NB4 (cell line): Measurements from ENCODE around the gene NEK1.

Source experiments
- DNase-seq: peaks from one replicate; pipeline ENCODE4 v3.0.0; 2010; ENCODE audit warnings: low read depth
- H3K4me3 ChIP-seq: one replicate; pipeline ENCODE4 v1.5.1; 2011; ENCODE audit warnings: mild to moderate bottlenecking, low read depth, low read length, moderate library complexity
- MYC ChIP-seq: IDR thresholded peaks from 2 replicates; pipeline ENCODE4 v1.6.1; 2011; ENCODE audit warnings: low read depth, low read length
- POLR2A ChIP-seq: IDR thresholded peaks from 2 replicates; pipeline ENCODE4 v1.6.1; 2011; ENCODE audit warnings: mild to moderate bottlenecking; ENCODE audit not compliant: insufficient read length; ENCODE audit errors: extremely low read depth
- TF ChIP-seq, protein P1 (sequence below): IDR thresholded peaks from one replicate; pipeline ENCODE4 v1.5.1; 2012; ENCODE audit warnings: low read depth, low read length
- TF ChIP-seq, protein P2 (sequence below): IDR thresholded peaks from 2 replicates; pipeline ENCODE4 v1.6.1; 2011; ENCODE audit warnings: low read depth, low read length

The NEK1 gene

DNA sequence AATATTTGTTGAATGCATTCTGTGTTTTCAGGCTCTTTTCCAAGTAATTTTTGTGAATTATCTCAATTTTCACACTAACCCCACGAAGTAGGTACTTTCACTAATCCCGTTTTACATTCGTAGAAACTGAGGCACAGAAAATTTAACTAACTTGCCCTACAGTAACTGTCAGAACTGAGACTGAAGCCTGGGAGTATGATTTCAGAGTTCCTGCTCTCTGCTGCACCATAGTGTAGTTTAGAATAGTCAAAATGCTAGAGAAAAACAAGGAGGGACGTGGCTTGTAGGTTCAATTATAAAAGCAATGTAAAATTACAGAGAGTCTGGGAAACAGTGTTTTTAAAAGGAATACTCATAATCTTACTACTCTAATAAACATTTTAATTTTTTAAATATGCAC, 10.2 kb upstream of the NEK1 start:
- peak overlapping the region; percentile 99 for H3K4me3 ChIP-seq
- TF ChIP-seq, protein P1, sequence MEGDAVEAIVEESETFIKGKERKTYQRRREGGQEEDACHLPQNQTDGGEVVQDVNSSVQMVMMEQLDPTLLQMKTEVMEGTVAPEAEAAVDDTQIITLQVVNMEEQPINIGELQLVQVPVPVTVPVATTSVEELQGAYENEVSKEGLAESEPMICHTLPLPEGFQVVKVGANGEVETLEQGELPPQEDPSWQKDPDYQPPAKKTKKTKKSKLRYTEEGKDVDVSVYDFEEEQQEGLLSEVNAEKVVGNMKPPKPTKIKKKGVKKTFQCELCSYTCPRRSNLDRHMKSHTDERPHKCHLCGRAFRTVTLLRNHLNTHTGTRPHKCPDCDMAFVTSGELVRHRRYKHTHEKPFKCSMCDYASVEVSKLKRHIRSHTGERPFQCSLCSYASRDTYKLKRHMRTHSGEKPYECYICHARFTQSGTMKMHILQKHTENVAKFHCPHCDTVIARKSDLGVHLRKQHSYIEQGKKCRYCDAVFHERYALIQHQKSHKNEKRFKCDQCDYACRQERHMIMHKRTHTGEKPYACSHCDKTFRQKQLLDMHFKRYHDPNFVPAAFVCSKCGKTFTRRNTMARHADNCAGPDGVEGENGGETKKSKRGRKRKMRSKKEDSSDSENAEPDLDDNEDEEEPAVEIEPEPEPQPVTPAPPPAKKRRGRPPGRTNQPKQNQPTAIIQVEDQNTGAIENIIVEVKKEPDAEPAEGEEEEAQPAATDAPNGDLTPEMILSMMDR, result no peak
- TF ChIP-seq POLR2A, result no peak
- no peak for TF ChIP-seq MYC
- TF ChIP-seq, protein P2, sequence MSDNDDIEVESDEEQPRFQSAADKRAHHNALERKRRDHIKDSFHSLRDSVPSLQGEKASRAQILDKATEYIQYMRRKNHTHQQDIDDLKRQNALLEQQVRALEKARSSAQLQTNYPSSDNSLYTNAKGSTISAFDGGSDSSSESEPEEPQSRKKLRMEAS, result no peak
- no peak for DNase-seq

DNA sequence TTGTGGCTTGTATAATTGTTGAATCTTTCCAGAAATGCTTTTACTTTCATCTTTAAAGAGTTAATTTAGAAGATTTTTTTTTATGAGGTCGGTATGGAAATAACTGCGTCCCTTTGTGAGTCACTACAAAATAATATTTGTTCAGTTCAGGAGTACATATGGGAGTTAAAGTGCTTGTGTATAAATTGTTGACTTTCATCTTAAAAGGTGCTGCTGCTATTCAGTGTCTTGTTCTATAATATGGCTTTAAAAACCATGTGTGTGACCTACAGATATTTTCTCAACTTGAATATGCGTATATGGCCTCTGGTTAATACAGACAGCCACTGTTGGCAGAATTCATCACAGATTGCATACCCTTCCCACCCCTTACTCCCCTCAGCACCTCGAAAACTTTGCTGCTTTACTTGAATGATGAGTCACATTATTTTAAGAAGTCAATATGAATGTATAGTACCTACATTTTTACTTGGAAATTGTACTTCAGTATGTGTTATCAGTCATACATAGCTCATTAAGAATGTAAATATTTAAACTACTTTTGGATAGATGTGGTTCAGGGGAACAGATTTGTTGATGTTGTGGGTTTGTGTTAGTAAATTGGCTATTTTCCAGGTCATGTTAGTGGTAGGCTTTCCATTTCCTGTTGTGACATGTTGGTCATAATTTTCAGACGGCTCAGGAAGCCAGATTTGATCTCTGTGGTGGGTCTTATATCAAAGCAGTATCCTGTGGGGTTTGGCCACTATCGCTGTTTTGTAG, 9.5 kb upstream of the NEK1 start:
- DNase-seq, result peak; percentile 60
- TF ChIP-seq, protein P2, result no peak
- TF ChIP-seq POLR2A (no peak), MYC (no peak)
- TF ChIP-seq, protein P1, result no peak
- peak overlapping the region; percentile 99 for H3K4me3 ChIP-seq

DNA sequence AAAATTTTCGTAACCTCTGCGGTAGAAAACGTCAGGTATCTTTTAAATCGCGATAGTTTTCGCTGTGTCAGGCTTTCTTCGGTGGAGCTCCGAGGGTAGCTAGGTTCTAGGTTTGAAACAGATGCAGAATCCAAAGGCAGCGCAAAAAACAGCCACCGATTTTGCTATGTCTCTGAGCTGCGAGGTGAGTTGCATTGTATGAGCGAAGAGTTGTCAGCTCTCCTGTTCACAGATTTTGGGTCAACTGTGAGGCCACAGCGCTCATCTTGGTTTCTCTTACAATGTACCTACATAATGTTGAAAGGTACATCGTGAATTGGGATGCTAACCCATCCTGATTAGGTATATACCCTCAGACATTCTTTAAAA, 8.5 kb upstream of the NEK1 start:
- peak overlapping the region; percentile 99 for H3K4me3 ChIP-seq
- TF ChIP-seq, protein P1, result no peak
- DNase-seq, result no peak

DNA sequence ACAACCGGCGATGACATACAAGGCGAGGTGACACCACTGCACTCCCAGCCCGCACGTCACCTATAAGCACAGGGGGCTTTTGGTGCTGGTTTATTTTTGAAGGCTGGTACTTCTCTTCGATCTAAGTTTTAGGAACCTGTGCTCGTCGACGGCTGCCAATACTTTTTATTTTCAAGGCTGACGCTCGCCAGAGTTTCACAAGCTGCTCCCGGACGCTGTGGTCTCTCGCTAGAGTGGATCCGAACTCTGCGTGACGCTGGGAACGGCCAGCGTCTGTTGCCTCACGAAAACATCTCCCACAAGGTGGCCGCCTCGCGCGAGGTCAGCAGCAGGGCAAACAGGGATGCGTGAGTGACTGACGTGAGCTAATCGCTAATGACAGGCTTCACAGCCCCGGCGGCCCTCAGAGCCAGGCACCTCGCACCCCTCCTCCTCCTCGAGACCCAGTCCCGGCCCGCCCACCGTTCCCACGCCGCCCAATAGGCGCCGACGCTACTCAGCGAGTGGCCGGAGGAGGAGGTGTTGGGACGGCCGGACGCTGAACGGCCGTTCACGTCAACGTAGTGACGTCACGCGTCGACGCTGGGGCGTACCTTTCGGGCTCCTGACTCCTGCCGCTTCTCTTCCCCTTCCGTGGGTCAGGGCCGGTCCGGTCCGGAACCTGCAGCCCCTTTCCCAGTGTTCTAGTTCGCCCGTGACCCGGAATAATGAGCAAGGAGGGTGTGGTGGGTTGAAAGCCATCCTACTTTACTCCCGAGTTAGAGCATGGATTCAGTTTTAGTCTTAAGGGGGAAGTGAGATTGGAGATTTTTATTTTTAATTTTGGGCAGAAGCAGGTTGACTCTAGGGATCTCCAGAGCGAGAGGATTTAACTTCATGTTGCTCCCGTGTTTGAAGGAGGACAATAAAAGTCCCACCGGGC, 7.8 kb upstream of the NEK1 start, which contains the start of gene CLCN3:
Gene CLCN3, plus strand, starts transcription at position 621 of the 922 bp plus-strand sequence. CDS start 15,351 bp downstream, outside the sequence.
- DNase-seq, result peak; percentile 96
- TF ChIP-seq POLR2A (peak; percentile 76), MYC (no peak)
- TF ChIP-seq, protein P1, result no peak
- TF ChIP-seq, protein P2, result peak; percentile 47; the same call in 1 of the 2 replicates
- H3K4me3 ChIP-seq, result peak within 1 kb of the TSS; percentile 99

DNA sequence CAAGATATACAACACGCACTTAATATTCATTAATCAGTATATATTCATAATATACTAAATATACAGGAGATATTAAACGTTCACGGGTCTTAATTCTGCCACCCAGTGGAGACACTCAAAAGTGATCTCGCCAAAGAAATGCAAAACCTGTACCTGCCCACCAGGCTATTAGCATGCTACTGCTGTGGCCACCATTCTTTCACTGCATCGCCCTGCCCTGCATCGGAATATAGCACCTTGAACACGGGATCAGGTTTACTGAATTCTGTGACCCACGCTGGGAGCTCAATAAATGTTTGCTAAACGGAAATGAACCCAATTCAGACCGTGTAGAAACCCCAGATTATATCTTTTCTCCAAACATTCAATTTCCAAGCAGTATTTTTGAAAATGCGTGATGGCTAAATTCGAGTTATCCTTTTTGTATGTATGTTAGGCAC, 7.2 kb upstream of the NEK1 start:
- DNase-seq, result peak; percentile 60
- TF ChIP-seq, protein P2, result no peak
- TF ChIP-seq POLR2A, result no peak
- 0 out of 2 replicates have a peak, but pooled peaks have one; percentile 22 for TF ChIP-seq MYC
- TF ChIP-seq, protein P1, result peak; percentile 43

More for the DNA sequence above, 7.2 kb upstream of the NEK1 start:
- H3K4me3 ChIP-seq, result peak overlapping the region; percentile 99
